Erythroblast (primary cell): ENCODE data around the gene LRSAM1.

Experiments used
- GATA1 ChIP-seq: IDR thresholded peaks from 2 replicates; pipeline ENCODE4 v1.6.1; 2011; ENCODE audit warnings: low read depth, mild to moderate bottlenecking, control low read depth, low read length, moderate library complexity
- POLR2A ChIP-seq: IDR thresholded peaks from 2 replicates; pipeline ENCODE4 v1.6.1; 2011; ENCODE audit warnings: mild to moderate bottlenecking, low read length

DNA sequence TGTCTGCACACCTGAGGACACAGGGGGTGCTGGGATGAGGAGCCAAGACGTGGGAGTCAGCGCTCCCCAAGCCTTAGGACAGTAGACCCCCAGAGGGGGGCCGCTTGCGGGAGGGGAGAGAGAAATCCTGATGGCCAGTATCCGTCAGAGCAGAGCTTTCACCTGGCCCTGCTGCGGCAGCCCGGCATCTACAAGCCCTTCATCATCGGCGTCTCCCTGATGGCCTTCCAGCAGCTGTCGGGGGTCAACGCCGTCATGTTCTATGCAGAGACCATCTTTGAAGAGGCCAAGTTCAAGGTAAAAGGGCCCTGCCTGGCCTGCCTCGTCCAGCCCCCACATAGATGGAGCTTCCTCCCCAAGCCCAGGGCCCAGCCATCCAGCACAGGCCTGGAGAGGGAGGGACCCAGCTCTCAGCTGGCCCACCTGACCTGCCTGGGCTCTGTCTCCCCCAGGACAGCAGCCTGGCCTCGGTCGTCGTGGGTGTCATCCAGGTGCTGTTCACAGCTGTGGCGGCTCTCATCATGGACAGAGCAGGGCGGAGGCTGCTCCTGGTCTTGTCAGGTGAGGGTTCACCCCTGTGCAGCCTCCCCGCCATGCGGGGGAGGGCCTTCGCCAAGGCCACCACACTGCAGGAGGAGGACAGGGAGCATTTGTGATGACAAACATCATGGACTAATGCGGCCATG, 47.7 kb upstream of the LRSAM1 start:
- TF ChIP-seq POLR2A: no peak
- TF ChIP-seq GATA1: no peak
